ENCODE measurements around the gene IGLL5. TPM values are rescaled to one million over a fixed set of nuclear protein-coding genes. Genes with fewer than 3 reads are reported as not detected.

IGLL5 gene
- total and polyA plus RNA-seq, 9 of the 15 experiments (the other 6 are each of a cell fraction or from before 2014, with no cell fraction given): not detected

DNA sequence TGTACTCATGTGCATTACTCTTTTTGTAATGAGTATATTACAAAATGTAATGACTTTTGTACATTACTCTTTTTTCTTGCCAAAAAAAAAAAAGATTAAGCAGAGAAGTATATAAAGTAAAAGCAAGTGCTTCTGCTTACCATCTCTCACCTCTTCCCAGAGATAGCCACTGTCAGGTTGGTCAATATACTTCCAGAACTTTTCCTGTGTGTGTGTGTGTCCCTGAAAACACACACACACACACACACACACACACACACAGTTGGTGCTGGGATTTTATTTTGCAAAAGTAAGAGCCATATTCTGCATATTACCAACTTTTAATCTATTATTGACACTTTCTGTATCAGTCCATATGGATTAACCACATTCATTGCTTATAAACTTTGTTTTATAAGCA lies 2.5 kb downstream of the IGLL5 start:
- peaks cover 0 to 6% of the 10 kb centered on the region in 2 experiments; a peak in 1 of 5 replicates for H3K4me1 ChIP-seq (replicated peaks in 1 of 2; ENCODE audit: control insufficient read depth in 2 of 2, insufficient read depth in 2 of 2, low read length in 2 of 2)
- intact Hi-C loops (cut with micrococcal nuclease): no loop called here
- H3K79me2 ChIP-seq (ENCODE audit: control insufficient read depth, insufficient read depth, low read length): no peaks in the 10 kb centered on the region

DNA sequence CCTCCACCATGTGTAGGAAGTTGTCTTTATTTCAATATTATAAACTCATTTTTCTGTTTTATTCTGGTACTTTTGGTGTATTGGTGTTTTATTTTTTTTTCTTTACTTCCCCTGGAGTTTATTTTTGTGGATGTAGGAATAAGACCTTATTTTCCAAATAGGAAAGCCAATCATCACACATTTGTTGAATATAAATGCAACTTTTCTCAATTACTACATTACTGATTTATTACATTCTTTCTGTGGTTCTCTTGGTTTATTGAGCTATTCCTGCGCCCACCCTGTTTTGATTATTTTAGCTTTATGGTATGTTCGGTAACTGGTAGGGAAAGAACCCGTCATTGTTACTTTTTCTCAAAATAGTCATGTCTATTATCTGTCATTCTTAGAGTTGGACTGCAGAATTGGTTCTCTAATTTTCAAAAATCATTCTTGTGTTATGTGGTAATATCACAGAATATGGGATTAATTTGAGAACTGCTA lies 3.6 kb downstream of the IGLL5 start:
- 0% methylated on average over 3 of the region's 3 CpGs for WGBS (ENCODE audit: insufficient coverage, low coverage, missing lambda C conversion rate)
- H3K4me1 ChIP-seq (replicated peaks in 1 of 2; ENCODE audit: control insufficient read depth in 2 of 2, insufficient read depth in 2 of 2, low read length in 2 of 2): peaks cover 0 to 6% of the 10 kb centered on the region in 2 experiments; a peak in 1 of 5 replicates
- TF ChIP-seq SRF (CRISPR knock-in tag; IDR thresholded peaks at IDR 0.05) (0 out of 4 replicates have a peak, but pooled peaks of 1 of the 2 experiments have one; percentile 5), BMI1 (IDR thresholded peaks at IDR 0.05; ENCODE audit: low read length) (no peak), FOXA1 (IDR thresholded peaks at IDR 0.05; ENCODE audit: borderline replicate concordance) (0 out of 2 replicates have a peak, but pooled peaks have one; percentile 33), WHSC1 (IDR thresholded peaks at IDR 0.05; ENCODE audit: low read length) (no peak), TBL1XR1 (IDR thresholded peaks at IDR 0.05; ENCODE audit: low read length in 2 of 2) (peak in 1 of 2 experiments; percentile 49; a peak in 1 of 4 replicates), MAZ (CRISPR knock-in tag; conservative IDR thresholded peaks at IDR 0.05 in 1 of 2, IDR thresholded peaks at IDR 0.05 in 1 of 2) (0 out of 4 replicates have a peak, but pooled peaks of 1 of the 2 experiments have one; percentile 8), ZC3H11A (IDR thresholded peaks at IDR 0.05; ENCODE audit: low read depth, low read length) (0 out of 2 replicates have a peak, but pooled peaks have one; percentile 29), ZNF830 (CRISPR knock-in tag; IDR thresholded peaks at IDR 0.05) (no peak)
- TF ChIP-seq, protein P1, sequence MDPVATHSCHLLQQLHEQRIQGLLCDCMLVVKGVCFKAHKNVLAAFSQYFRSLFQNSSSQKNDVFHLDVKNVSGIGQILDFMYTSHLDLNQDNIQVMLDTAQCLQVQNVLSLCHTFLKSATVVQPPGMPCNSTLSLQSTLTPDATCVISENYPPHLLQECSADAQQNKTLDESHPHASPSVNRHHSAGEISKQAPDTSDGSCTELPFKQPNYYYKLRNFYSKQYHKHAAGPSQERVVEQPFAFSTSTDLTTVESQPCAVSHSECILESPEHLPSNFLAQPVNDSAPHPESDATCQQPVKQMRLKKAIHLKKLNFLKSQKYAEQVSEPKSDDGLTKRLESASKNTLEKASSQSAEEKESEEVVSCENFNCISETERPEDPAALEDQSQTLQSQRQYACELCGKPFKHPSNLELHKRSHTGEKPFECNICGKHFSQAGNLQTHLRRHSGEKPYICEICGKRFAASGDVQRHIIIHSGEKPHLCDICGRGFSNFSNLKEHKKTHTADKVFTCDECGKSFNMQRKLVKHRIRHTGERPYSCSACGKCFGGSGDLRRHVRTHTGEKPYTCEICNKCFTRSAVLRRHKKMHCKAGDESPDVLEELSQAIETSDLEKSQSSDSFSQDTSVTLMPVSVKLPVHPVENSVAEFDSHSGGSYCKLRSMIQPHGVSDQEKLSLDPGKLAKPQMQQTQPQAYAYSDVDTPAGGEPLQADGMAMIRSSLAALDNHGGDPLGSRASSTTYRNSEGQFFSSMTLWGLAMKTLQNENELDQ (CRISPR knock-in tag; IDR thresholded peaks at IDR 0.05; ENCODE audit: borderline replicate concordance): no peak

More for the DNA sequence above, 2.5 kb downstream of the IGLL5 start:
- Histone ChIP-seq H3K4me3 (no peak overlapping the region), H3K36me3 (ENCODE audit: control insufficient read depth, insufficient read depth, low read length) (no peaks in the 10 kb centered on the region), H3K4me2 (ENCODE audit: insufficient read depth, low read length) (no peak overlapping the region), H3K9me1 (ENCODE audit: control insufficient read depth, insufficient read depth, low read length) (no peaks in the 10 kb centered on the region), H4K20me1 (replicated peaks; ENCODE audit: control insufficient read depth, insufficient read depth, low read length) (peaks cover 45% of the 10 kb centered on the region), H3K9me3 (replicated peaks; ENCODE audit: control insufficient read depth, insufficient read depth, low read depth, low read length) (no peaks in the 10 kb centered on the region), H2AFZ (ENCODE audit: low read depth, low read length) (no peak overlapping the region), H3K27ac (ENCODE audit: extremely low read depth, low read depth, low read length) (no peak overlapping the region), H3K9ac (ENCODE audit: insufficient read depth in 1 of 2, low read depth in 2 of 2, low read length in 2 of 2) (no peak overlapping the region), H3K27me3 (ENCODE audit: control insufficient read depth in 2 of 2, insufficient read depth in 2 of 2, low read length in 2 of 2) (peaks cover 15 to 44% of the 10 kb centered on the region in 2 experiments; a peak in 4 of 5 replicates)
- FAIRE-seq: no peak
- ChIA-PET POLR2A (interaction anchor here (1.0 to 1.1 kb wide), 3 partner anchors 26 to 51 kb away, joined by 3 read pairs; no protein-coding TSS in a partner anchor), CTCF (ENCODE audit: low intra/inter-chr PET ratio) (interaction anchor here (0.6 to 0.9 kb wide), 3 partner anchors 88 to 141 kb away, joined by 3 read pairs; no protein-coding TSS in a partner anchor)
- no peak for ATAC-seq
- in situ Hi-C loops (cut with MboI): no loop called here
- peak in 2 of 4 experiments; percentile 54 to 57 for DNase-seq (ENCODE audit: extremely low read depth in 1 of 4, low spot score in 3 of 4)
- no peak for TF ChIP-seq CREBBP (IDR thresholded peaks at IDR 0.05; ENCODE audit: low read depth, low read length)
- no peak for TF ChIP-seq ZSCAN29 (IDR thresholded peaks at IDR 0.05)
- no peak for TF ChIP-seq GTF2F1 (IDR thresholded peaks at IDR 0.05; ENCODE audit: low read depth, low read length)
- TF ChIP-seq CC2D1A (IDR thresholded peaks at IDR 0.05): no peak
- TF ChIP-seq SNIP1 (IDR thresholded peaks at IDR 0.05; ENCODE audit: low read depth): no peak
- no TSS peak for BruUV-seq (replicated peaks)

More for the DNA sequence above, 3.6 kb downstream of the IGLL5 start:
- CTCF ChIA-PET (ENCODE audit: low intra/inter-chr PET ratio): interaction anchor here (0.6 to 1.2 kb wide), 2 partner anchors 13 to 36 kb away, joined by 4 read pairs; no protein-coding TSS in a partner anchor
- DNase-seq (ENCODE audit: extremely low read depth in 1 of 4, low spot score in 3 of 4) (no peak), ATAC-seq (no peak), FAIRE-seq (no peak)
- Histone ChIP-seq H3K4me3 (no peak overlapping the region), H4K20me1 (replicated peaks; ENCODE audit: control insufficient read depth, insufficient read depth, low read length) (peaks cover 44% of the 10 kb centered on the region), H3K9ac (ENCODE audit: insufficient read depth in 1 of 2, low read depth in 2 of 2, low read length in 2 of 2) (no peak overlapping the region), H3K9me3 (replicated peaks; ENCODE audit: control insufficient read depth, insufficient read depth, low read depth, low read length) (no peaks in the 10 kb centered on the region), H3K79me2 (ENCODE audit: control insufficient read depth, insufficient read depth, low read length) (no peaks in the 10 kb centered on the region), H3K27me3 (ENCODE audit: control insufficient read depth in 2 of 2, insufficient read depth in 2 of 2, low read length in 2 of 2) (peaks cover 15 to 54% of the 10 kb centered on the region in 2 experiments; a peak in 4 of 5 replicates), H3K27ac (ENCODE audit: extremely low read depth, low read depth, low read length) (no peak overlapping the region), H3K9me1 (ENCODE audit: control insufficient read depth, insufficient read depth, low read length) (no peaks in the 10 kb centered on the region), H3K36me3 (ENCODE audit: control insufficient read depth, insufficient read depth, low read length) (no peaks in the 10 kb centered on the region), H2AFZ (ENCODE audit: low read depth, low read length) (no peak overlapping the region), H3K4me2 (ENCODE audit: insufficient read depth, low read length) (no peak overlapping the region)
- in situ Hi-C loops (cut with MboI): no loop called here
- POLR2A ChIA-PET: no interaction called here
- intact Hi-C loops (cut with micrococcal nuclease): no loop called here
- no TSS peak for BruUV-seq (replicated peaks)

Data from K562 (cell line).